ENCODE measurements around the gene ZDHHC9.

The ZDHHC9 gene

DNA sequence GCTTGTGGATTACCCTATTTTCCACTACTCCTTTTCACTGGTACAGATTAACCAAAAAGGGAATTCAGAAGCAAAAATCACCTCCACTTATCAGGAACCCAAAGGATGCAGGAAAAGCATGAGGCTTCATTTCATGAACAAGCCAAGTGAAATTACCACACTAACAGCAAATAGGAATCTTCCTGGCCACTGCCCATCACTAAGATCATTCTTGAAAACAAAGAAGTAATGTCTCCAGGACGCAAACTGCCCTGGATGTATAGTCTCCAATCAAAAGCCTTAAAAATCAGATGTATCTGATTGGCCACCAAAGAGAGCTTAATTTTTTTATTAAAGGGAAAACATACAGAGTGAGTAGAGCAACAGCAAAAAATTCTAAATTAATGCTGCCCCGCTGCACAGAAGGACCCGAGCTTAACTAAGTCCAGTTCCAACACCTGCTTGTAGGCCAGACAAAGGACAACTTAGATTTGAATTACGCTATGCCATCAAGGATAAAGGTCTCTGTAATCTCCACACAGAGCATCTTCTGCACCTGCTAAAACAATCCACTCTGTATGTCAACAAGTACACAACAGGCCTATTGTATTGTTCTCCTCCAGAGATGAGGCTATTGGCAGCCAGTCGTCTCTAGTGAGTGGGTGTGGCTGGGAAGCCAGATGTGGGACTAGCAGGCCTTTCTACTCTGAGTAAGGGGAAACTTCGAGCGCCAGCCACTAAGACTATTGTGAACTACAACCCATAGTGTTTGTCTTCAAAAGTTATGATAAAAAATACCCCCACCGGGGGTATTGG, 12.4 kb downstream of the ZDHHC9 start:
- H3K4me1 ChIP-seq (ENCODE audit: insufficient read depth, poor library complexity, severe bottlenecking): no peaks in the 10 kb centered on the region
- H3K9me3 ChIP-seq (ENCODE audit: severe bottlenecking): no peaks in the 10 kb centered on the region
- no peak overlapping the region for H3K27ac ChIP-seq (ENCODE audit: poor library complexity, severe bottlenecking)
- ATAC-seq (ENCODE audit: low read depth): no peak
- no peaks in the 10 kb centered on the region for H3K36me3 ChIP-seq (ENCODE audit: low read depth)
- no peaks in the 10 kb centered on the region for H3K27me3 ChIP-seq (ENCODE audit: insufficient read depth, poor library complexity, severe bottlenecking)
- H3K4me3 ChIP-seq (ENCODE audit: severe bottlenecking): no peak overlapping the region
- TF ChIP-seq, protein P1, sequence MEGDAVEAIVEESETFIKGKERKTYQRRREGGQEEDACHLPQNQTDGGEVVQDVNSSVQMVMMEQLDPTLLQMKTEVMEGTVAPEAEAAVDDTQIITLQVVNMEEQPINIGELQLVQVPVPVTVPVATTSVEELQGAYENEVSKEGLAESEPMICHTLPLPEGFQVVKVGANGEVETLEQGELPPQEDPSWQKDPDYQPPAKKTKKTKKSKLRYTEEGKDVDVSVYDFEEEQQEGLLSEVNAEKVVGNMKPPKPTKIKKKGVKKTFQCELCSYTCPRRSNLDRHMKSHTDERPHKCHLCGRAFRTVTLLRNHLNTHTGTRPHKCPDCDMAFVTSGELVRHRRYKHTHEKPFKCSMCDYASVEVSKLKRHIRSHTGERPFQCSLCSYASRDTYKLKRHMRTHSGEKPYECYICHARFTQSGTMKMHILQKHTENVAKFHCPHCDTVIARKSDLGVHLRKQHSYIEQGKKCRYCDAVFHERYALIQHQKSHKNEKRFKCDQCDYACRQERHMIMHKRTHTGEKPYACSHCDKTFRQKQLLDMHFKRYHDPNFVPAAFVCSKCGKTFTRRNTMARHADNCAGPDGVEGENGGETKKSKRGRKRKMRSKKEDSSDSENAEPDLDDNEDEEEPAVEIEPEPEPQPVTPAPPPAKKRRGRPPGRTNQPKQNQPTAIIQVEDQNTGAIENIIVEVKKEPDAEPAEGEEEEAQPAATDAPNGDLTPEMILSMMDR (IDR thresholded peaks at IDR 0.05; ENCODE audit: poor library complexity, severe bottlenecking): no peak
- no peak for DNase-seq (ENCODE audit: low spot score)

DNA sequence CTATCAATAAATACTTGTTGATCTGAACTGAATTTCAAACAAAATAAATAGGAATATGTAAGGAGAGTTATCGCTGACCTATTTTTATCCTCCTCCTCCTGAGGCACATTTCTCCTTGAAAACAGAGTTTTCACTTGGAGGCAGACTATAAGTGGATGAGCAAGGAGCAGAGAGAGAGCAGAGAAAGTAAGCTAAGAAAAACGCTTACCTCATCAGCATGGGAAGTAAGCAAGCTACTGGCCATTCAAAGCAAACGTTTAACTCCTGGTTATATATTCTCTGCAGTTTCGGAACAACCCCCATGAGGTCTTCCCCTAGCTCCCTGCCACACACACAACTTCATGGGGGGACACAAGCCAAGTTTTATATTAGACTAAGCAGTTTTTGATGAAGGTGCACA, 13.2 kb downstream of the ZDHHC9 start:
- H3K4me1 ChIP-seq (ENCODE audit: insufficient read depth, poor library complexity, severe bottlenecking): no peaks in the 10 kb centered on the region
- TF ChIP-seq, protein P1 (IDR thresholded peaks at IDR 0.05; ENCODE audit: poor library complexity, severe bottlenecking): no peak
- no peak for ATAC-seq (ENCODE audit: low read depth)
- H3K36me3 ChIP-seq (ENCODE audit: low read depth): no peaks in the 10 kb centered on the region
- no peaks in the 10 kb centered on the region for H3K9me3 ChIP-seq (ENCODE audit: severe bottlenecking)
- DNase-seq (ENCODE audit: low spot score): no peak
- no peaks in the 10 kb centered on the region for H3K27me3 ChIP-seq (ENCODE audit: insufficient read depth, poor library complexity, severe bottlenecking)
- H3K27ac ChIP-seq (ENCODE audit: poor library complexity, severe bottlenecking): no peak overlapping the region
- H3K4me3 ChIP-seq (ENCODE audit: severe bottlenecking): no peak overlapping the region

DNA sequence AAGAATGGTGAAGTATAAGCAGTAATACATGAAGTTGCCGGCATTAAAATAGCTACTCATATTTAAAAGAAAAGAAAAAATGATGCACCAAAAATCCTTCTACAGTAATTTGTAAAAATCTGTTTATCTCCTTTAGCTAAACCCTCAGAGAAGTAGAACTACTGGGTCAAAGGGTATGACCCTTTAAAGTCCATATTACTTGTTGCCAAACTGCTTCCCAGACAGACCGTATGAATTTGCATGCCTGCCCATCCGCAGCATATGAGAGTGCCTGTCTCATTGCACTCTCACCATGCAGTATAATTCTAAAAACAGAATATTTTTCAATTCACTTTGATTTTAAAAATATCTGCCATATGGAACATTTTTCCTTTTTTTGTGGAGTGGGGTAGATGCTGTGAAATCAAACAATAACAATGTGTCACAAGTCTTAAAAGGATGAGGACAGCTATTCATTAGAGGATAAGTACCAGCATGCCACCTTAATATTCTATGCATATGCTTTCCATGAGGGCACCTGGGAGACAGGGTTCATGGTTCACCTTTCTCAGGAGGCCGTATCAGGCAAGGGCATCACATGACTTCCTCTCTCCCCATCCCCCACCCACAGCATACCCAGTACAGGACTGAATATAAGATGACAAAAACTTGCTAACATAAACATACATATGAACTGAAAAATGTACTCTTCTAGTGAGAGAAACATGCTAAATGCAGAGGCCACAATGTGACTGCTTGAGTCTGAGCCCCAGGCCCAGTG, 17.8 kb downstream of the ZDHHC9 start:
- TF ChIP-seq, protein P1 (IDR thresholded peaks at IDR 0.05; ENCODE audit: poor library complexity, severe bottlenecking): no peak
- DNase-seq (ENCODE audit: low spot score) (no peak), ATAC-seq (ENCODE audit: low read depth) (no peak)
- Histone ChIP-seq H3K4me1 (ENCODE audit: insufficient read depth, poor library complexity, severe bottlenecking) (no peaks in the 10 kb centered on the region), H3K36me3 (ENCODE audit: low read depth) (peaks cover 19% of the 10 kb centered on the region), H3K27me3 (ENCODE audit: insufficient read depth, poor library complexity, severe bottlenecking) (no peaks in the 10 kb centered on the region), H3K27ac (ENCODE audit: poor library complexity, severe bottlenecking) (no peak overlapping the region), H3K4me3 (ENCODE audit: severe bottlenecking) (no peak overlapping the region), H3K9me3 (ENCODE audit: severe bottlenecking) (no peaks in the 10 kb centered on the region)

- TF ChIP-seq, protein P1 (IDR thresholded peaks at IDR 0.05; ENCODE audit: poor library complexity, severe bottlenecking): no peak
- DNase-seq (ENCODE audit: low spot score): no peak
- H3K9me3 ChIP-seq (ENCODE audit: severe bottlenecking): no peaks in the 10 kb centered on the region
These were observed 19.1 kb downstream of the ZDHHC9 start for GRCh38 chrX:129824620-129825019.

More at GRCh38 chrX:129824620-129825019, 19.1 kb downstream of the ZDHHC9 start:
- H3K27me3 ChIP-seq (ENCODE audit: insufficient read depth, poor library complexity, severe bottlenecking): no peaks in the 10 kb centered on the region
- H3K27ac ChIP-seq (ENCODE audit: poor library complexity, severe bottlenecking): no peak overlapping the region
- ATAC-seq (ENCODE audit: low read depth): no peak
- H3K4me3 ChIP-seq (ENCODE audit: severe bottlenecking): no peak overlapping the region
- no peaks in the 10 kb centered on the region for H3K4me1 ChIP-seq (ENCODE audit: insufficient read depth, poor library complexity, severe bottlenecking)
- peaks cover 19% of the 10 kb centered on the region for H3K36me3 ChIP-seq (ENCODE audit: low read depth)
